BJ (cell line): ENCODE data around the gene SLC25A15. TPM values are rescaled to one million over a fixed set of nuclear protein-coding genes. Genes with fewer than 3 reads are reported as not detected.
"Not testable (repeated sequence)": the region's sequence is repeated elsewhere in the genome, so short reads cannot be mapped to it uniquely, and the experiment has no call there.

Experiments used
- CTCF ChIA-PET: fragments of 350-600 bp; formaldehyde crosslinking; extraction: SDS; loops from one replicate; lab custom pipeline; 2021; ENCODE audit warnings: antibody characterized with exemption, inconsistent platforms; lab: Yijun Ruan, JAX
- POLR2A ChIA-PET: fragments of 300-600 bp; sonication (Branson Sonifier 250); formaldehyde crosslinking; extraction: SDS; loops from one replicate; lab custom pipeline; 2021; ENCODE audit warnings: antibody characterized with exemption; lab: Charles Lee
- DNase-seq: peaks from one replicate; pipeline ENCODE4 v3.0.0-alpha.2; 2011; ENCODE audit warnings: low read depth
- H3K27me3 ChIP-seq: 2 replicates; pipeline ENCODE4 v1.6.0; 2011; ENCODE audit warnings: low read length; ENCODE audit not compliant: control insufficient read depth, insufficient read depth
- H3K36me3 ChIP-seq: 2 replicates; pipeline ENCODE4 v1.5.1; 2011; ENCODE audit warnings: low read length; ENCODE audit not compliant: control insufficient read depth, insufficient read depth
- H3K4me3 ChIP-seq: 2 replicates; pipeline ENCODE4 v1.5.1; 2011; ENCODE audit warnings: low read depth, mild to moderate bottlenecking, control low read depth, low read length
- polyA plus RNA-seq: library from polyadenylated mRNA; depleted of rRNA; stranded (reverse); fragments of >200 nt; gene quantifications from 2 replicates; pipeline ENCODE4 v1.2.3, GENCODE V29; 2011
- TF ChIP-seq, protein P1 (sequence below): IDR thresholded peaks from 2 replicates; pipeline ENCODE4 v1.5.1; 2011; ENCODE audit warnings: low read depth, mild to moderate bottlenecking, control low read depth, inconsistent platforms, low read length, moderate library complexity; ENCODE audit not compliant: insufficient read depth

The SLC25A15 gene
- polyA plus RNA-seq, 1 experiment = 4.7 TPM

GRCh38 chr13:40781717-40782116 lies 7.7 kb upstream of the SLC25A15 start:
- TF ChIP-seq, protein P1, sequence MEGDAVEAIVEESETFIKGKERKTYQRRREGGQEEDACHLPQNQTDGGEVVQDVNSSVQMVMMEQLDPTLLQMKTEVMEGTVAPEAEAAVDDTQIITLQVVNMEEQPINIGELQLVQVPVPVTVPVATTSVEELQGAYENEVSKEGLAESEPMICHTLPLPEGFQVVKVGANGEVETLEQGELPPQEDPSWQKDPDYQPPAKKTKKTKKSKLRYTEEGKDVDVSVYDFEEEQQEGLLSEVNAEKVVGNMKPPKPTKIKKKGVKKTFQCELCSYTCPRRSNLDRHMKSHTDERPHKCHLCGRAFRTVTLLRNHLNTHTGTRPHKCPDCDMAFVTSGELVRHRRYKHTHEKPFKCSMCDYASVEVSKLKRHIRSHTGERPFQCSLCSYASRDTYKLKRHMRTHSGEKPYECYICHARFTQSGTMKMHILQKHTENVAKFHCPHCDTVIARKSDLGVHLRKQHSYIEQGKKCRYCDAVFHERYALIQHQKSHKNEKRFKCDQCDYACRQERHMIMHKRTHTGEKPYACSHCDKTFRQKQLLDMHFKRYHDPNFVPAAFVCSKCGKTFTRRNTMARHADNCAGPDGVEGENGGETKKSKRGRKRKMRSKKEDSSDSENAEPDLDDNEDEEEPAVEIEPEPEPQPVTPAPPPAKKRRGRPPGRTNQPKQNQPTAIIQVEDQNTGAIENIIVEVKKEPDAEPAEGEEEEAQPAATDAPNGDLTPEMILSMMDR = no peak
- ChIA-PET CTCF (no interaction called here), POLR2A (no interaction called here)
- no peaks in the 10 kb centered on the region for H3K27me3 ChIP-seq
- no peak overlapping the region for H3K4me3 ChIP-seq
- H3K36me3 ChIP-seq = no peaks in the 10 kb centered on the region
- DNase-seq = no peak

- CTCF ChIA-PET = interaction anchor here (0.7 to 1.1 kb wide), 3 partner anchors 32 to 1489 kb away, joined by 3 read pairs; partner anchors contain the start of gene AKAP11
- POLR2A ChIA-PET = not testable (repeated sequence)
These were observed 6.4 kb upstream of the SLC25A15 start for GRCh38 chr13:40782971-40783370.

GRCh38 chr13:40784540-40784939 lies 4.9 kb upstream of the SLC25A15 start:
- Histone ChIP-seq H3K36me3 (no peaks in the 10 kb centered on the region), H3K27me3 (no peaks in the 10 kb centered on the region), H3K4me3 (no peak overlapping the region)
- TF ChIP-seq, protein P1 = no peak
- DNase-seq = no peak
- CTCF ChIA-PET = interaction anchor here (7.0 kb wide), 1 partner anchor 8 kb away, joined by 61 read pairs; no protein-coding TSS in a partner anchor
- POLR2A ChIA-PET = no interaction called here

More at GRCh38 chr13:40782971-40783370, 6.4 kb upstream of the SLC25A15 start:
- not testable (repeated sequence) for DNase-seq, H3K4me3 ChIP-seq, H3K36me3 ChIP-seq, H3K27me3 ChIP-seq

- TF ChIP-seq, protein P1 = no peak
- no peak overlapping the region for H3K4me3 ChIP-seq
- no peaks in the 10 kb centered on the region for H3K36me3 ChIP-seq
- ChIA-PET POLR2A (interaction anchor here (0.6 kb wide), 1 partner anchor 43 kb away, joined by 3 read pairs; no protein-coding TSS in a partner anchor), CTCF (interaction anchor here (7.0 kb wide), 1 partner anchor 10 kb away, joined by 61 read pairs; no protein-coding TSS in a partner anchor)
- no peaks in the 10 kb centered on the region for H3K27me3 ChIP-seq
- DNase-seq = no peak
These were observed 2.8 kb upstream of the SLC25A15 start for GRCh38 chr13:40786568-40786996.

- DNase-seq = no peak
- H3K36me3 ChIP-seq = no peaks in the 10 kb centered on the region
- ChIA-PET CTCF (interaction anchor here (7.0 kb wide), 1 partner anchor 10 kb away, joined by 61 read pairs; no protein-coding TSS in a partner anchor), POLR2A (interaction anchor here (0.6 kb wide), 1 partner anchor 44 kb away, joined by 3 read pairs; no protein-coding TSS in a partner anchor)
- H3K4me3 ChIP-seq = no peak overlapping the region
- TF ChIP-seq, protein P1 = no peak
- no peaks in the 10 kb centered on the region for H3K27me3 ChIP-seq
These were observed 2.3 kb upstream of the SLC25A15 start for GRCh38 chr13:40787062-40787461.

- H3K36me3 ChIP-seq, H3K27me3 ChIP-seq, DNase-seq: not testable (repeated sequence)
- ChIA-PET POLR2A (interaction anchor here (0.6 kb wide), 1 partner anchor 339 kb away, joined by 3 read pairs; no protein-coding TSS in a partner anchor), CTCF (interaction anchor here (1.1 to 7.0 kb wide), 4 partner anchors 9 to 264 kb away, joined by 3 to 61 read pairs (median 3); no protein-coding TSS in a partner anchor)
- peak overlapping the region; percentile 58 for H3K4me3 ChIP-seq
These were observed 704 bp upstream of the SLC25A15 start for GRCh38 chr13:40788540-40789274.
